Measurements from ENCODE around the gene SLC13A3. TPM values are rescaled to one million over a fixed set of nuclear protein-coding genes. Genes with fewer than 3 reads are reported as not detected.

SLC13A3 gene
- total RNA-seq, 1 experiment from 2014 or later, result 1.3 TPM

GRCh38 chr20:46569961-46570360, 81.3 kb downstream of the SLC13A3 start:
- H3K9me3 ChIP-seq (ENCODE audit: low read depth, low read length, poor library complexity, severe bottlenecking), result no peaks in the 10 kb centered on the region
- TF ChIP-seq EZH2 (IDR thresholded peaks at IDR 0.05; ENCODE audit: borderline replicate concordance, low read depth, low read length, poor library complexity, severe bottlenecking), result no peak
- TF ChIP-seq, protein P1, sequence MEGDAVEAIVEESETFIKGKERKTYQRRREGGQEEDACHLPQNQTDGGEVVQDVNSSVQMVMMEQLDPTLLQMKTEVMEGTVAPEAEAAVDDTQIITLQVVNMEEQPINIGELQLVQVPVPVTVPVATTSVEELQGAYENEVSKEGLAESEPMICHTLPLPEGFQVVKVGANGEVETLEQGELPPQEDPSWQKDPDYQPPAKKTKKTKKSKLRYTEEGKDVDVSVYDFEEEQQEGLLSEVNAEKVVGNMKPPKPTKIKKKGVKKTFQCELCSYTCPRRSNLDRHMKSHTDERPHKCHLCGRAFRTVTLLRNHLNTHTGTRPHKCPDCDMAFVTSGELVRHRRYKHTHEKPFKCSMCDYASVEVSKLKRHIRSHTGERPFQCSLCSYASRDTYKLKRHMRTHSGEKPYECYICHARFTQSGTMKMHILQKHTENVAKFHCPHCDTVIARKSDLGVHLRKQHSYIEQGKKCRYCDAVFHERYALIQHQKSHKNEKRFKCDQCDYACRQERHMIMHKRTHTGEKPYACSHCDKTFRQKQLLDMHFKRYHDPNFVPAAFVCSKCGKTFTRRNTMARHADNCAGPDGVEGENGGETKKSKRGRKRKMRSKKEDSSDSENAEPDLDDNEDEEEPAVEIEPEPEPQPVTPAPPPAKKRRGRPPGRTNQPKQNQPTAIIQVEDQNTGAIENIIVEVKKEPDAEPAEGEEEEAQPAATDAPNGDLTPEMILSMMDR (conservative IDR thresholded peaks at IDR 0.05; ENCODE audit: low read depth, low read length), result no peak
- H3K4me3 ChIP-seq (ENCODE audit: low read depth, low read length, poor library complexity, severe bottlenecking), result no peak overlapping the region
- H3K27me3 ChIP-seq (replicated peaks; ENCODE audit: insufficient read depth, low read depth, low read length, poor library complexity), result no peaks in the 10 kb centered on the region
- no peak overlapping the region for H3K27ac ChIP-seq (ENCODE audit: low read depth, low read length, poor library complexity, severe bottlenecking)
- no peaks in the 10 kb centered on the region for H3K36me3 ChIP-seq (ENCODE audit: insufficient read depth, low read length, poor library complexity, severe bottlenecking)
- ChIA-PET POLR2A (ENCODE audit: low non-redundant PET) (no interaction called here), CTCF (no interaction called here)
- H3K4me1 ChIP-seq (ENCODE audit: insufficient read depth, low read length, poor library complexity, severe bottlenecking), result no peaks in the 10 kb centered on the region
- no TSS peak for BruUV-seq (replicated peaks)
- intact Hi-C loops (cut with micrococcal nuclease; ENCODE audit: unreplicated experiment), result no loop called here
- DNase-seq (ENCODE audit: low spot score), result no peak

GRCh38 chr20:46568570-46569129, 82.6 kb downstream of the SLC13A3 start:
- ChIA-PET CTCF (no interaction called here), POLR2A (ENCODE audit: low non-redundant PET) (no interaction called here)
- Histone ChIP-seq H3K4me1 (ENCODE audit: insufficient read depth, low read length, poor library complexity, severe bottlenecking) (no peaks in the 10 kb centered on the region), H3K27ac (ENCODE audit: low read depth, low read length, poor library complexity, severe bottlenecking) (no peak overlapping the region), H3K9me3 (ENCODE audit: low read depth, low read length, poor library complexity, severe bottlenecking) (no peaks in the 10 kb centered on the region), H3K27me3 (replicated peaks; ENCODE audit: insufficient read depth, low read depth, low read length, poor library complexity) (no peaks in the 10 kb centered on the region), H3K4me3 (ENCODE audit: low read depth, low read length, poor library complexity, severe bottlenecking) (no peak overlapping the region), H3K36me3 (ENCODE audit: insufficient read depth, low read length, poor library complexity, severe bottlenecking) (no peaks in the 10 kb centered on the region)
- intact Hi-C loops (cut with micrococcal nuclease; ENCODE audit: unreplicated experiment), result no loop called here
- BruUV-seq (replicated peaks), result no TSS peak
- no peak for TF ChIP-seq EZH2 (IDR thresholded peaks at IDR 0.05; ENCODE audit: borderline replicate concordance, low read depth, low read length, poor library complexity, severe bottlenecking)
- TF ChIP-seq, protein P1 (conservative IDR thresholded peaks at IDR 0.05; ENCODE audit: low read depth, low read length), result no peak
- peak; percentile 78 for DNase-seq (ENCODE audit: low spot score)

- no peak overlapping the region for H3K4me3 ChIP-seq (ENCODE audit: low read depth, low read length, poor library complexity, severe bottlenecking)
- ChIA-PET CTCF (no interaction called here), POLR2A (ENCODE audit: low non-redundant PET) (no interaction called here)
- TF ChIP-seq, protein P1 (conservative IDR thresholded peaks at IDR 0.05; ENCODE audit: low read depth, low read length), result no peak
- no peak for TF ChIP-seq EZH2 (IDR thresholded peaks at IDR 0.05; ENCODE audit: borderline replicate concordance, low read depth, low read length, poor library complexity, severe bottlenecking)
- no peak for DNase-seq (ENCODE audit: low spot score)
- H3K27ac ChIP-seq (ENCODE audit: low read depth, low read length, poor library complexity, severe bottlenecking), result no peak overlapping the region
- H3K27me3 ChIP-seq (replicated peaks; ENCODE audit: insufficient read depth, low read depth, low read length, poor library complexity), result no peaks in the 10 kb centered on the region
- H3K36me3 ChIP-seq (ENCODE audit: insufficient read depth, low read length, poor library complexity, severe bottlenecking), result no peaks in the 10 kb centered on the region
- BruUV-seq (replicated peaks), result no TSS peak
- no peaks in the 10 kb centered on the region for H3K4me1 ChIP-seq (ENCODE audit: insufficient read depth, low read length, poor library complexity, severe bottlenecking)
- no peaks in the 10 kb centered on the region for H3K9me3 ChIP-seq (ENCODE audit: low read depth, low read length, poor library complexity, severe bottlenecking)
- intact Hi-C loops (cut with micrococcal nuclease; ENCODE audit: unreplicated experiment), result no loop called here
Observed at GRCh38 chr20:46566125-46566524, 85.1 kb downstream of the SLC13A3 start.
